HuH-7.5 (cell line): ENCODE measurements around the gene CERS3.

Experiments used
- DNase-seq: peaks from one replicate; pipeline ENCODE4 v3.0.0; 2011; ENCODE audit warnings: low spot score

The CERS3 gene

GRCh38 chr15:100529556-100529955 lies 806 bp upstream of the CERS3 start:
- DNase-seq, result no peak

GRCh38 chr15:100526027-100526481 lies 2.7 kb downstream of the CERS3 start:
- no peak for DNase-seq

GRCh38 chr15:100525436-100525835 lies 3.3 kb downstream of the CERS3 start:
- DNase-seq, result no peak

GRCh38 chr15:100524326-100524725 lies 4.4 kb downstream of the CERS3 start:
- DNase-seq, result no peak

GRCh38 chr15:100521907-100522306 lies 6.8 kb downstream of the CERS3 start:
- no peak for DNase-seq

- no peak for DNase-seq
These were observed 8.4 kb downstream of the CERS3 start for GRCh38 chr15:100520132-100520921.

- DNase-seq, result no peak
These were observed 10.9 kb downstream of the CERS3 start for GRCh38 chr15:100517846-100518245.

GRCh38 chr15:100516643-100517512 lies 11.9 kb downstream of the CERS3 start:
- DNase-seq, result no peak

GRCh38 chr15:100515758-100516157 lies 13.0 kb downstream of the CERS3 start:
- no peak for DNase-seq

- no peak for DNase-seq
These were observed 20.0 kb downstream of the CERS3 start for GRCh38 chr15:100508641-100509300.

- DNase-seq, result no peak
These were observed 26.1 kb downstream of the CERS3 start for GRCh38 chr15:100502651-100503050.

- DNase-seq, result no peak
These were observed 27.6 kb downstream of the CERS3 start for GRCh38 chr15:100501117-100501516.

GRCh38 chr15:100500226-100500990 lies 28.3 kb downstream of the CERS3 start:
- no peak for DNase-seq

- DNase-seq, result no peak
These were observed 32.9 kb downstream of the CERS3 start for GRCh38 chr15:100495861-100496260.

GRCh38 chr15:100493213-100493612 lies 35.5 kb downstream of the CERS3 start:
- DNase-seq, result no peak

- DNase-seq, result no peak
These were observed 44.3 kb downstream of the CERS3 start for GRCh38 chr15:100484443-100484842.

- DNase-seq, result no peak
These were observed 45.4 kb downstream of the CERS3 start for GRCh38 chr15:100483370-100483769.

- no peak for DNase-seq
These were observed 51.9 kb downstream of the CERS3 start for GRCh38 chr15:100476805-100477204.

- DNase-seq, result no peak
These were observed 56.0 kb downstream of the CERS3 start for GRCh38 chr15:100472736-100473135.

GRCh38 chr15:100471933-100472332 lies 56.8 kb downstream of the CERS3 start:
- DNase-seq, result no peak

- no peak for DNase-seq
These were observed 60.5 kb downstream of the CERS3 start for GRCh38 chr15:100468285-100468684.

GRCh38 chr15:100466073-100466472 lies 62.7 kb downstream of the CERS3 start:
- DNase-seq, result no peak
